ENCODE measurements around the gene PRLR.

GRCh38 chr5:35098214-35098613 is 132.1 kb downstream of the PRLR start:
- TF ChIP-seq CTCF (IDR thresholded peaks at IDR 0.05), result no peak
- no peak for TF ChIP-seq POLR2A (IDR thresholded peaks at IDR 0.05)

Measured in Peyer's patch (tissue), 4 donors.